Measurements from ENCODE around the gene HTR5A. TPM values are rescaled to one million over a fixed set of nuclear protein-coding genes. Genes with fewer than 3 reads are reported as not detected.

HTR5A gene
- polyA plus RNA-seq, 1 donor: not detected

Other genes starting within 250 kb of the HTR5A start
- 12.2 TPM for gene PAXIP1, start 67.2 kb upstream of the HTR5A start, polyA plus RNA-seq (ENCODE audit: insufficient read length)
- gene INSIG1, start 227.6 kb downstream of the HTR5A start, polyA plus RNA-seq (ENCODE audit: insufficient read length): 21.0 TPM